ENCODE measurements around the gene ADAM12. TPM values are rescaled to one million over a fixed set of nuclear protein-coding genes. Genes with fewer than 3 reads are reported as not detected.

The ADAM12 gene
- total RNA-seq, 1 experiment from 2014 or later = 16.8 TPM

DNA sequence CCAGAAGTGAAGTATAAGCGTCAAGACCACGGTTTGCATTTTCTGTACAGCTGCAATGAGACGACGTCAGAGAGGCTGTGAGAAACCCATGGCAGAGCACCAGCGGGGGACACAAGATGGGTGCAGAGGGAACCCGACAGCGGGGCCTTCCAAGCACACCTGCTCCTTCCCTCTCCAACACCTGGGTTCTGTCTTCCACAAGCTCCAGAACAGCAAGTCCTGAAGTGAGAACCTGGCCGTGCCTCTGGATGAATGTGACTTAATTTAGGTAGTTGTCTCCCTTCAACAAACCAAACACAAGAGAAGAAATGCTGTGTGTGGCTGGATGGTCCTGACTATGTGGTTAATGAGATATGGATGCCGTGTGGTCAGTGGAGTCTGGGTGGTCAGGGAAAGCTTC, 76.1 kb downstream of the ADAM12 start:
- Histone ChIP-seq H3K9me2 (ENCODE audit: insufficient read depth) (no peaks in the 10 kb centered on the region), H4K20me1 (ENCODE audit: insufficient read depth) (no peaks in the 10 kb centered on the region), H3K36me3 (ENCODE audit: low read depth) (no peaks in the 10 kb centered on the region), H3F3A (ENCODE audit: insufficient read depth, low read depth) (no peaks in the 10 kb centered on the region), H3K4me2 (no peak overlapping the region), H3K4me1 (replicated peaks; ENCODE audit: insufficient read depth) (no peaks in the 10 kb centered on the region), H3K27me3 (ENCODE audit: insufficient read depth, low read depth) (no peaks in the 10 kb centered on the region), H3K4me3 (no peak overlapping the region), H3K9me3 (ENCODE audit: insufficient read depth, low read depth) (no peaks in the 10 kb centered on the region), H3K27ac (no peak overlapping the region), H3K79me2 (ENCODE audit: low read depth) (no peaks in the 10 kb centered on the region), H2AFZ (no peak overlapping the region)
- ChIA-PET CTCF (no interaction called here), POLR2A (ENCODE audit: unreplicated experiment) (no interaction called here)
- TF ChIP-seq, protein P1, sequence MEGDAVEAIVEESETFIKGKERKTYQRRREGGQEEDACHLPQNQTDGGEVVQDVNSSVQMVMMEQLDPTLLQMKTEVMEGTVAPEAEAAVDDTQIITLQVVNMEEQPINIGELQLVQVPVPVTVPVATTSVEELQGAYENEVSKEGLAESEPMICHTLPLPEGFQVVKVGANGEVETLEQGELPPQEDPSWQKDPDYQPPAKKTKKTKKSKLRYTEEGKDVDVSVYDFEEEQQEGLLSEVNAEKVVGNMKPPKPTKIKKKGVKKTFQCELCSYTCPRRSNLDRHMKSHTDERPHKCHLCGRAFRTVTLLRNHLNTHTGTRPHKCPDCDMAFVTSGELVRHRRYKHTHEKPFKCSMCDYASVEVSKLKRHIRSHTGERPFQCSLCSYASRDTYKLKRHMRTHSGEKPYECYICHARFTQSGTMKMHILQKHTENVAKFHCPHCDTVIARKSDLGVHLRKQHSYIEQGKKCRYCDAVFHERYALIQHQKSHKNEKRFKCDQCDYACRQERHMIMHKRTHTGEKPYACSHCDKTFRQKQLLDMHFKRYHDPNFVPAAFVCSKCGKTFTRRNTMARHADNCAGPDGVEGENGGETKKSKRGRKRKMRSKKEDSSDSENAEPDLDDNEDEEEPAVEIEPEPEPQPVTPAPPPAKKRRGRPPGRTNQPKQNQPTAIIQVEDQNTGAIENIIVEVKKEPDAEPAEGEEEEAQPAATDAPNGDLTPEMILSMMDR (conservative IDR thresholded peaks at IDR 0.05) = no peak
- TF ChIP-seq EZH2 (IDR thresholded peaks at IDR 0.05; ENCODE audit: low read depth) = no peak
- BruUV-seq (replicated peaks) = no TSS peak
- intact Hi-C loops (cut with micrococcal nuclease; ENCODE audit: unreplicated experiment) = no loop called here
- no peak for DNase-seq

DNA sequence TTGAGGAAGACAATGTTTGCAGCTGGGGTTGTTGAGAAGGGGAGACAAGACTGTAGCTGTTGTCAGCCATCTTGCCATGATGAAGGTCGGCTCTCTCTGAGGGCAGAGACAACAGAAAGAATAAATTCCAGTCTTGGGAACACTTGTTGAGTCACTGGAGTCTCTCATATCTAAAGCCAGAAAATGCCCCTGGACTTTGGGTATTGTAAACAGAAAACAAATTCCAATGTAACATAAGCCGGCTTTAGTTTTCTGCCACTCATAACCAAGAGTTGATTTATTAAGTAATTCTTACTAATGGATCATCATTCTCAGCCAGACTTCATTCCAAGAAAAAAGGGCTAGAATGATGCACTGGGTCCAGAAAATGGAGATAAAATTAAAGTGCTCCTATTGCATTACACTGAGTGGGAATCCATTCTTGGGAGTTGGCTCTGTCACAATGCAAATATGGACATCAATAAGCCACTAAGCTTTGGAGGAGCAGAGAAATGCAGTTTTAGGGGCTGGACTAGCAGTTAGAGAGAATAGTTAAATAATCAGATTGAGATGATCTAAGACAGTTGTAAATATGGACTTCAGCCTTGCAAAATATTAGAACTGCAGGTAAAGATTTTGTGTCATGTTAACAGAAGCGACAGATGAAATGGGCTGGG, 78.9 kb downstream of the ADAM12 start:
- Histone ChIP-seq H3K9me2 (ENCODE audit: insufficient read depth) (no peaks in the 10 kb centered on the region), H3F3A (ENCODE audit: insufficient read depth, low read depth) (no peaks in the 10 kb centered on the region), H3K27ac (no peak overlapping the region), H3K4me2 (no peak overlapping the region), H2AFZ (no peak overlapping the region), H3K4me3 (no peak overlapping the region), H3K4me1 (replicated peaks; ENCODE audit: insufficient read depth) (no peaks in the 10 kb centered on the region), H3K27me3 (ENCODE audit: insufficient read depth, low read depth) (no peaks in the 10 kb centered on the region), H4K20me1 (ENCODE audit: insufficient read depth) (no peaks in the 10 kb centered on the region), H3K36me3 (ENCODE audit: low read depth) (no peaks in the 10 kb centered on the region), H3K79me2 (ENCODE audit: low read depth) (no peaks in the 10 kb centered on the region), H3K9me3 (ENCODE audit: insufficient read depth, low read depth) (no peaks in the 10 kb centered on the region)
- intact Hi-C loops (cut with micrococcal nuclease; ENCODE audit: unreplicated experiment) = no loop called here
- DNase-seq = no peak
- TF ChIP-seq, protein P1 (conservative IDR thresholded peaks at IDR 0.05) = no peak
- TF ChIP-seq EZH2 (IDR thresholded peaks at IDR 0.05; ENCODE audit: low read depth) = no peak
- ChIA-PET POLR2A (ENCODE audit: unreplicated experiment) (no interaction called here), CTCF (no interaction called here)
- no TSS peak for BruUV-seq (replicated peaks)

DNA sequence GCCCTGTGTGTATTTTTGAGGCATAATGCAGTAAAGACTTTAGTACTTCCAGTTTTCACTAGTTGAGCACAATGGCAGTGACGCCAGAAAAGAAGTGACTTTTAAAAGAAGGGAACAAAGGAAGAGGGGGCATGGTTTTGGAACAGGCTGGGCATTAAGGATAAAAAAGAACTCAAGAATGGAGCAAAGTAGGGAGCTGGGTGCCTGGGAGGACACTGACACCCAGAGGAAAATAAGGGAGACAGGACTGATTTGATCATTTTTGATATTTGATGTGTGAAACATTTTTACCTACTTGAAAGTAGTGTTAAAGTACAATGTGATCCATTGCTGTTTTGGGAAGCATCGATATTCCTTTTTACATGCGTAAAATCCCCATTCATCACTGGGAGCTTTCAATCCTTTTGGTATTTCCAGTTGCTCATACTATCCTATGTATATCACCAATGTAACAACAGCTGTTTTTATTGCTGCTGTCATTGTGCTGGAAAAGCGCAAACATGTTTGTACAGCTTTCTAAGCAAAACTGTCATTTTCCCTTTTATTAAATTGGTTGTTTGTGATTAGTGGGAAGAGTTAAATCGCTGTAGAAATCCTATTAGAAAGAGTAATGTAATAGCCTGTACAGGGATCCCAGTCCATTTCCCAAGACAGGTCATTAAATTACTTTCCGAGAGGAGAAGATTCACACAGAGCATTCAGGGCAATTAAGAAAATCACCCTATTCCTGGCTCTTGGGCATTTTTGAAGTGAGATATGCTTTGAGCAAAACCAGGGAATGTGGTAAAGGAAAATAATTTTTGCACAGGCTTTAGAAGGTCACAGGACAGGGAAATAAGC, 85.2 kb downstream of the ADAM12 start:
- Histone ChIP-seq H4K20me1 (ENCODE audit: insufficient read depth) (no peaks in the 10 kb centered on the region), H3K79me2 (ENCODE audit: low read depth) (no peaks in the 10 kb centered on the region), H3K9me3 (ENCODE audit: insufficient read depth, low read depth) (no peaks in the 10 kb centered on the region), H3K4me3 (no peak overlapping the region), H3K27me3 (ENCODE audit: insufficient read depth, low read depth) (no peaks in the 10 kb centered on the region), H3K9me2 (ENCODE audit: insufficient read depth) (no peaks in the 10 kb centered on the region), H3K27ac (no peak overlapping the region), H3K4me2 (no peak overlapping the region), H2AFZ (no peak overlapping the region), H3F3A (ENCODE audit: insufficient read depth, low read depth) (no peaks in the 10 kb centered on the region), H3K4me1 (replicated peaks; ENCODE audit: insufficient read depth) (no peaks in the 10 kb centered on the region), H3K36me3 (ENCODE audit: low read depth) (no peaks in the 10 kb centered on the region)
- CTCF ChIA-PET = no interaction called here
- no peak for DNase-seq
- intact Hi-C loops (cut with micrococcal nuclease; ENCODE audit: unreplicated experiment) = no loop called here
- POLR2A ChIA-PET (ENCODE audit: unreplicated experiment) = no interaction called here
- TF ChIP-seq, protein P1 (conservative IDR thresholded peaks at IDR 0.05) = no peak; the same call in 1 of the 2 replicates
- no peak for TF ChIP-seq EZH2 (IDR thresholded peaks at IDR 0.05; ENCODE audit: low read depth)
- BruUV-seq (replicated peaks) = no TSS peak
